H1 (cell line): ENCODE measurements around the gene RSF1. TPM values are rescaled to one million over a fixed set of nuclear protein-coding genes. Genes with fewer than 3 reads are reported as not detected.

Source experiments
- CTCF ChIA-PET: fragments of 300-600 bp; sonication (Branson Sonifier 250); formaldehyde crosslinking; loops from one replicate; lab custom pipeline; 2021; ENCODE audit not compliant: partially characterized antibody; lab: Charles Lee
- POLR2A ChIA-PET: fragments of 300-600 bp; sonication (Branson Sonifier 250); formaldehyde crosslinking; loops from one replicate; lab custom pipeline; 2021; ENCODE audit warnings: inconsistent platforms; ENCODE audit not compliant: partially characterized antibody; lab: Charles Lee
- DNase-seq, 2 experiments: peaks; one replicate each; pipeline versions ENCODE4 v3.0.0 to v3.0.0-alpha.2; 2010 to 2022; ENCODE audit warnings: low spot score in 2 of 2, low read depth in 1 of 2, mixed read lengths in 1 of 2
- FAIRE-seq: peaks from 2 replicates; lab custom pipeline; 2011; peaks lifted over from hg19 to GRCh38; lab: Jason Lieb, UNC
- H2AFZ ChIP-seq: 2 replicates; pipeline ENCODE4 v1.8.1; 2012; ENCODE audit warnings: low read length, inconsistent platforms
- H2AK5ac ChIP-seq: 2 replicates; pipeline ENCODE4 v1.6.1; 2013; ENCODE audit warnings: low read depth, low read length
- H2BK120ac ChIP-seq: replicated peaks from 2 replicates; pipeline ENCODE3; 2013; ENCODE audit warnings: low read depth, low read length, inconsistent platforms
- H2BK12ac ChIP-seq: 2 replicates; pipeline ENCODE4 v1.6.1; 2013; ENCODE audit warnings: low read depth, low read length
- H2BK15ac ChIP-seq: 2 replicates; pipeline ENCODE4 v1.6.1; 2013; ENCODE audit warnings: low read length
- H2BK20ac ChIP-seq: 2 replicates; pipeline ENCODE4 v1.6.1; 2013; ENCODE audit warnings: low read length
- H2BK5ac ChIP-seq: 2 replicates; pipeline ENCODE4 v1.6.1; 2013; ENCODE audit warnings: low read depth, low read length
- H3K14ac ChIP-seq: 2 replicates; pipeline ENCODE4 v1.6.1; 2013; ENCODE audit warnings: inconsistent platforms; ENCODE audit not compliant: insufficient read length
- H3K18ac ChIP-seq: 2 replicates; pipeline ENCODE4 v1.6.1; 2013; ENCODE audit warnings: low read length; ENCODE audit errors: extremely low read depth
- H3K23ac ChIP-seq: 2 replicates; pipeline ENCODE4 v1.6.1; 2013; ENCODE audit warnings: inconsistent platforms; ENCODE audit not compliant: insufficient read length
- H3K23me2 ChIP-seq: 2 replicates; pipeline ENCODE4 v1.6.1; 2013; ENCODE audit warnings: low read depth, low read length
- H3K27ac ChIP-seq: 2 replicates; pipeline ENCODE4 v1.6.1; 2011; ENCODE audit warnings: low read depth, low read length, inconsistent platforms
- H3K27me3 ChIP-seq, 4 experiments: replicated peaks in 1 of 4; 1 replicate in 1 of 4; 2 replicates in 3 of 4; pipeline versions ENCODE4 v1.6.1 to v1.8.1; 2011 to 2013; ENCODE audit warnings: low read length in 3 of 4, mild to moderate bottlenecking in 3 of 4, inconsistent platforms in 2 of 4, mixed read lengths in 2 of 4, moderate library complexity in 1 of 4; ENCODE audit not compliant: control insufficient read depth in 3 of 4, insufficient read depth in 3 of 4; ENCODE audit errors: extremely low read depth in 1 of 4
- H3K36me3 ChIP-seq, 4 experiments: 2 replicates each; pipeline versions ENCODE4 v1.6.1 to v1.8.1; 2011 to 2013; ENCODE audit warnings: mild to moderate bottlenecking in 4 of 4, low read length in 3 of 4, moderate library complexity in 2 of 4, control low read depth in 1 of 4, inconsistent platforms in 1 of 4; ENCODE audit not compliant: insufficient read depth in 4 of 4, control insufficient read depth in 2 of 4
- H3K4ac ChIP-seq: replicated peaks from 2 replicates; pipeline ENCODE3; 2013; ENCODE audit warnings: low read length, low read depth, mixed read lengths, inconsistent platforms; ENCODE audit not compliant: insufficient read length
- H3K4me1 ChIP-seq, 4 experiments: replicated peaks in 1 of 4; 1 replicate in 1 of 4; 2 replicates in 3 of 4; pipeline versions ENCODE4 v1.6.1 to v1.8.1; 2011 to 2013; ENCODE audit warnings: low read length in 3 of 4, inconsistent platforms in 2 of 4, mixed read lengths in 1 of 4; ENCODE audit not compliant: insufficient read depth in 4 of 4, control insufficient read depth in 3 of 4
- H3K4me2 ChIP-seq, 2 experiments: 2 replicates each; pipeline versions ENCODE4 v1.6.1 to v1.8.1; 2011 to 2013; ENCODE audit warnings: low read depth in 2 of 2, low read length in 2 of 2, control low read depth in 1 of 2, inconsistent platforms in 1 of 2, mild to moderate bottlenecking in 1 of 2; ENCODE audit not compliant: insufficient read depth in 1 of 2
- H3K4me3 ChIP-seq, 4 experiments: fragments of 200-600, 300-600 bp in 1 of 4; sonication (generic), shearing (Covaris generic), sonication (Bioruptor Twin) in 1 of 4; 2 replicates each; pipeline versions ENCODE4 v1.5.1 to v1.8.1; 2011 to 2016; ENCODE audit warnings: low read length in 4 of 4, low read depth in 3 of 4, control low read depth in 2 of 4, inconsistent platforms in 2 of 4, mild to moderate bottlenecking in 2 of 4, mixed read lengths in 1 of 4, moderate library complexity in 1 of 4; ENCODE audit not compliant: insufficient read depth in 2 of 4; ENCODE audit errors: extremely low read depth in 1 of 4
- H3K56ac ChIP-seq: replicated peaks from 2 replicates; pipeline ENCODE3; 2013; ENCODE audit warnings: low read depth, mild to moderate bottlenecking, mixed read lengths, low read length, inconsistent platforms; ENCODE audit not compliant: insufficient read length
- H3K79me1 ChIP-seq: 2 replicates; pipeline ENCODE4 v1.6.1; 2013; ENCODE audit warnings: low read depth, low read length, control low read depth
- H3K79me2 ChIP-seq, 2 experiments: 2 replicates each; pipeline versions ENCODE4 v1.6.1 to v1.8.1; 2012 to 2013; ENCODE audit warnings: low read length in 2 of 2, mild to moderate bottlenecking in 2 of 2, inconsistent platforms in 1 of 2; ENCODE audit not compliant: insufficient read depth in 2 of 2, control insufficient read depth in 1 of 2
- H3K9ac ChIP-seq, 4 experiments: replicated peaks in 1 of 4; 1 replicate in 1 of 4; 2 replicates in 3 of 4; pipeline versions ENCODE4 v1.6.1 to v1.8.1; 2011 to 2013; ENCODE audit warnings: low read depth in 3 of 4, low read length in 3 of 4, control low read depth in 2 of 4, mild to moderate bottlenecking in 2 of 4, moderate library complexity in 2 of 4, inconsistent platforms in 1 of 4; ENCODE audit errors: extremely low read depth in 1 of 4
- H3K9me3 ChIP-seq, 2 experiments: 2 replicates each; pipeline versions ENCODE4 v1.6.1 to v1.8.1; 2012 to 2013; ENCODE audit warnings: mild to moderate bottlenecking in 2 of 2, moderate library complexity in 2 of 2, control low read depth in 1 of 2, inconsistent platforms in 1 of 2, low read depth in 1 of 2, low read length in 1 of 2, mixed read lengths in 1 of 2; ENCODE audit not compliant: insufficient read depth in 2 of 2
- H4K20me1 ChIP-seq, 2 experiments: replicated peaks in 1 of 2; 2 replicates each; pipeline versions ENCODE3 to v1.8.1; 2011 to 2013; ENCODE audit warnings: inconsistent platforms in 2 of 2, low read length in 2 of 2, mild to moderate bottlenecking in 1 of 2; ENCODE audit not compliant: insufficient read depth in 2 of 2, control insufficient read depth in 1 of 2
- H4K5ac ChIP-seq: 2 replicates; pipeline ENCODE4 v1.6.1; 2013; ENCODE audit warnings: low read length, low read depth, mixed read lengths, inconsistent platforms; ENCODE audit not compliant: insufficient read length
- H4K8ac ChIP-seq: 2 replicates; pipeline ENCODE4 v1.8.0; 2013; ENCODE audit warnings: mild to moderate bottlenecking, moderate library complexity, low read length, inconsistent platforms; ENCODE audit not compliant: insufficient read depth; ENCODE audit errors: extremely low read depth
- H4K91ac ChIP-seq: replicated peaks from 2 replicates; pipeline ENCODE3; 2013; ENCODE audit warnings: low read length, mixed read lengths, inconsistent platforms; ENCODE audit not compliant: insufficient read length
- BCL11A ChIP-seq, 2 experiments: IDR thresholded peaks; one replicate each; pipeline ENCODE4 v1.6.1; 2011; ENCODE audit warnings: low read depth in 2 of 2, low read length in 2 of 2, mild to moderate bottlenecking in 2 of 2
- GABPA ChIP-seq: IDR thresholded peaks from 2 replicates; pipeline ENCODE4 v1.6.1; 2011; ENCODE audit warnings: mild to moderate bottlenecking, low read length, moderate library complexity, borderline replicate concordance; ENCODE audit not compliant: insufficient read depth
- HDAC2 ChIP-seq, 2 experiments: fragments of 300-600 bp in 1 of 2; sonication (generic) in 1 of 2; IDR thresholded peaks; 2 replicates each; pipeline ENCODE4 v1.6.1; 2011 to 2012; ENCODE audit warnings: low read depth in 2 of 2, low read length in 2 of 2, mild to moderate bottlenecking in 2 of 2, moderate library complexity in 2 of 2, borderline replicate concordance in 1 of 2, inconsistent platforms in 1 of 2
- KDM4A ChIP-seq: IDR thresholded peaks from one replicate; pipeline ENCODE4 v1.7.1; 2012; ENCODE audit warnings: low read depth, mild to moderate bottlenecking, moderate library complexity, low read length, inconsistent platforms; ENCODE audit not compliant: severe bottlenecking
- MAFK ChIP-seq: IDR thresholded peaks from 2 replicates; pipeline ENCODE4 v1.6.1; 2012; ENCODE audit warnings: low read depth, mild to moderate bottlenecking, improper control_type of control experiment, low read length
- NRF1 ChIP-seq: IDR thresholded peaks from 2 replicates; pipeline ENCODE4 v1.6.1; 2011; ENCODE audit warnings: mild to moderate bottlenecking, low read depth, low read length, improper control_type of control experiment
- PHF8 ChIP-seq: fragments of 200-600 bp; sonication (generic); conservative IDR thresholded peaks from 2 replicates; pipeline ENCODE4 v1.7.1; 2012; ENCODE audit warnings: low read depth, mild to moderate bottlenecking, inconsistent platforms, low read length, moderate library complexity
- POLR2A ChIP-seq, 2 experiments: IDR thresholded peaks; 1 replicate in 1 of 2; 2 replicates in 1 of 2; pipeline ENCODE4 v1.6.1; 2011; ENCODE audit warnings: low read depth in 2 of 2, low read length in 2 of 2, mild to moderate bottlenecking in 2 of 2; ENCODE audit errors: control extremely low read depth in 1 of 2
- POLR2AphosphoS5 ChIP-seq: IDR thresholded peaks from 2 replicates; pipeline ENCODE4 v1.6.1; 2011; ENCODE audit warnings: low read depth, low read length
- RAD21 ChIP-seq, 2 experiments: IDR thresholded peaks in 1 of 2; conservative IDR thresholded peaks in 1 of 2; 2 replicates each; pipeline ENCODE4 v1.6.1; 2011; ENCODE audit warnings: low read depth in 2 of 2, low read length in 2 of 2, improper control_type of control experiment in 1 of 2, inconsistent platforms in 1 of 2, mild to moderate bottlenecking in 1 of 2, moderate library complexity in 1 of 2
- TBP ChIP-seq: IDR thresholded peaks from 2 replicates; pipeline ENCODE4 v1.6.1; 2011; ENCODE audit warnings: low read depth, low read length, improper control_type of control experiment
- ZNF274 ChIP-seq: IDR thresholded peaks from 2 replicates; pipeline ENCODE4 v1.7.0; 2012; ENCODE audit warnings: low read length, borderline replicate concordance; ENCODE audit errors: extremely low read depth
- WGBS, 2 experiments: shearing (Covaris generic) in 1 of 2; methylation state at CpG; one replicate each; pipeline versions ENCODE4 v1.1.6 to v1.1.7; 2013 to 2015; ENCODE audit warnings: low lambda C conversion rate in 2 of 2, mixed read lengths in 2 of 2, inconsistent platforms in 1 of 2, low coverage in 1 of 2, missing lambda C conversion rate in 1 of 2; ENCODE audit not compliant: insufficient replicate concordance in 2 of 2, insufficient coverage in 1 of 2, insufficient read length in 1 of 2; ENCODE audit errors: extremely low coverage in 1 of 2, missing lambda C conversion rate in 1 of 2; 5-methylcytosine and 5-hydroxymethylcytosine counted together
- polyA plus RNA-seq, 7 experiments: library from polyadenylated mRNA; depleted of rRNA in 3 of 7; stranded (reverse) in 5 of 7; unstranded in 2 of 7; fragments of >200 nt in 5 of 7; fragments of 200-250 nt in 2 of 7; gene quantifications; 1 replicate in 5 of 7; 2 replicates in 1 of 7; 4 replicates in 1 of 7; pipeline versions ENCODE4 v1.2.1 to v1.2.3, GENCODE V29; 2011 to 2013; ENCODE audit warnings: missing spikeins in 2 of 7, mixed read lengths in 2 of 7
- total RNA-seq: library from RNA; stranded (reverse); fragmentation: NEBNext Ultra II Directional; extraction: Animal tissue kit (Norgen Biotek cat#: 25700); gene quantifications from 2 replicates; pipeline ENCODE4 v1.2.1, GENCODE V29; 2021

The RSF1 gene
- total and polyA plus RNA-seq, 2 of the 8 experiments (the other 6 are each of a cell fraction or from before 2014, with no cell fraction given): 17.8 to 87.9 TPM

- Histone ChIP-seq H4K5ac (no peak overlapping the region), H2BK12ac (no peak overlapping the region), H3K36me3 (no peaks in the 10 kb centered on the region), H3K4me1 (no peaks in the 10 kb centered on the region), H4K91ac (no peak overlapping the region), H2AFZ (no peak overlapping the region), H3K14ac (no peak overlapping the region), H3K4me3 (no peak overlapping the region), H3K56ac (no peak overlapping the region), H3K9ac (no peak overlapping the region), H4K20me1 (no peaks in the 10 kb centered on the region), H2BK5ac (no peak overlapping the region), H4K8ac (no peak overlapping the region), H3K4me2 (no peak overlapping the region), H3K23ac (no peak overlapping the region), H3K27ac (no peak overlapping the region), H2AK5ac (no peak overlapping the region), H3K23me2 (no peaks in the 10 kb centered on the region; the same call in 1 of the 2 replicates), H3K9me3 (no peaks in the 10 kb centered on the region), H3K4ac (no peak overlapping the region), H2BK120ac (no peak overlapping the region), H2BK20ac (no peak overlapping the region), H3K79me1 (no peaks in the 10 kb centered on the region), H3K27me3 (no peaks in the 10 kb centered on the region), H3K79me2 (no peaks in the 10 kb centered on the region), H2BK15ac (no peak overlapping the region), H3K18ac (no peak overlapping the region)
- DNase-seq: no peak
- no peak for FAIRE-seq
- POLR2A ChIA-PET: interaction anchor here (1.2 kb wide), 1 partner anchor 336 kb away, joined by 3 read pairs; the partner anchor contains the start of gene INTS4
- CTCF ChIA-PET: interaction anchor here (0.6 to 1.2 kb wide), 3 partner anchors 341 to 1791 kb away, joined by 3 read pairs; no protein-coding TSS in a partner anchor
- 94% methylated on average over 4 of the region's 4 CpGs; no CpG with 5 or more reads in 1 of the 2 experiments for WGBS, 2 experiments
- no peak for TF ChIP-seq NRF1
- no peak for TF ChIP-seq RAD21 (IDR thresholded peaks at IDR 0.05 in 1 of 2, conservative IDR thresholded peaks at IDR 0.05 in 1 of 2; ENCODE audit: low read depth in 2 of 2, low read length in 2 of 2)
- no peak for TF ChIP-seq TBP
- TF ChIP-seq MAFK: no peak
- TF ChIP-seq PHF8: no peak
- no peak for TF ChIP-seq KDM4A
- TF ChIP-seq ZNF274: no peak
- TF ChIP-seq HDAC2 (IDR thresholded peaks at IDR 0.05; ENCODE audit: borderline replicate concordance in 1 of 2, low read depth in 2 of 2, low read length in 2 of 2): no peak
- TF ChIP-seq GABPA: no peak
- TF ChIP-seq BCL11A (IDR thresholded peaks at IDR 0.05; ENCODE audit: low read depth in 2 of 2, low read length in 2 of 2): no peak
- TF ChIP-seq POLR2AphosphoS5: no peak
- TF ChIP-seq POLR2A (IDR thresholded peaks at IDR 0.05; ENCODE audit: control extremely low read depth in 1 of 2, low read depth in 2 of 2, low read length in 2 of 2): no peak
Measured at GRCh38 chr11:77658213-77659013, 162.1 kb downstream of the RSF1 start.
